Upper lobe of left lung (tissue), 4 donors: ENCODE data around the gene ZNF24.

Experiments used
- POLR2A ChIP-seq, 4 donors: fragments of 450-650 bp; IDR thresholded peaks; one replicate each; pipeline ENCODE4 v1.5.1; 2016 to 2017; ENCODE audit warnings: antibody characterized with exemption in 4 of 4, mild to moderate bottlenecking in 2 of 4
- POLR2AphosphoS5 ChIP-seq, 2 donors: sonication (generic); formaldehyde crosslinking; IDR thresholded peaks; one replicate each; pipeline ENCODE4 v1.5.1; 2017; ENCODE audit warnings: antibody characterized with exemption in 2 of 2
- TF ChIP-seq, protein P1 (sequence below), 6 experiments: fragments of 450-650 bp in 4 of 6; fragments of 200-600 bp in 2 of 6; sonication (generic) in 2 of 6; IDR thresholded peaks; one replicate each; pipeline ENCODE4 v1.5.1; 2016 to 2019; ENCODE audit warnings: antibody characterized with exemption in 6 of 6

DNA sequence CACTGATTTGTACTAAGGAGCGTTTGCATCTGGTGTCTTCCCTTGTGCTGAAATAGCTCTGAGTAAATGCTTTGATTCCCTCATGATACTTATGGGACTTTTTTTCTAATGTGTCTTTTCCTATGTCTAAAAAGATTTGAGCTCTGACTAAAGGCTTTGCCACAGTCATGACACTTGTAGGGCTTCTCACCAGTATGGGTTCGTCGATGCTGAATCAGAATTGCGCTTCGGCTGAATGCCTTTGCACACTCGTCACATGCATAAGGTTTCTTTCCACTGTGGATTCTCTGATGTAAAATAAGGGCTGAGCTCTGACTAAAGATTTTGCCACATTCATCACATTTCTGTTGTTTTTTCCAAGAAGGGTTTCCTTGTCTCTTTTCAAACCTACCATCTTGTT is 24.9 kb upstream of the ZNF24 start:
- TF ChIP-seq, protein P1, sequence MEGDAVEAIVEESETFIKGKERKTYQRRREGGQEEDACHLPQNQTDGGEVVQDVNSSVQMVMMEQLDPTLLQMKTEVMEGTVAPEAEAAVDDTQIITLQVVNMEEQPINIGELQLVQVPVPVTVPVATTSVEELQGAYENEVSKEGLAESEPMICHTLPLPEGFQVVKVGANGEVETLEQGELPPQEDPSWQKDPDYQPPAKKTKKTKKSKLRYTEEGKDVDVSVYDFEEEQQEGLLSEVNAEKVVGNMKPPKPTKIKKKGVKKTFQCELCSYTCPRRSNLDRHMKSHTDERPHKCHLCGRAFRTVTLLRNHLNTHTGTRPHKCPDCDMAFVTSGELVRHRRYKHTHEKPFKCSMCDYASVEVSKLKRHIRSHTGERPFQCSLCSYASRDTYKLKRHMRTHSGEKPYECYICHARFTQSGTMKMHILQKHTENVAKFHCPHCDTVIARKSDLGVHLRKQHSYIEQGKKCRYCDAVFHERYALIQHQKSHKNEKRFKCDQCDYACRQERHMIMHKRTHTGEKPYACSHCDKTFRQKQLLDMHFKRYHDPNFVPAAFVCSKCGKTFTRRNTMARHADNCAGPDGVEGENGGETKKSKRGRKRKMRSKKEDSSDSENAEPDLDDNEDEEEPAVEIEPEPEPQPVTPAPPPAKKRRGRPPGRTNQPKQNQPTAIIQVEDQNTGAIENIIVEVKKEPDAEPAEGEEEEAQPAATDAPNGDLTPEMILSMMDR (IDR thresholded peaks at IDR 0.05): no peak
- TF ChIP-seq POLR2AphosphoS5 (IDR thresholded peaks at IDR 0.05) (no peak), POLR2A (IDR thresholded peaks at IDR 0.05) (no peak)
